ENCODE data around the gene CFAP92. TPM values are rescaled to one million over a fixed set of nuclear protein-coding genes. Genes with fewer than 3 reads are reported as not detected.

Gene CFAP92
- total and polyA plus RNA-seq, 2 donors (not counting 1 experiment from before 2014, with no cell fraction given), result not detected

DNA sequence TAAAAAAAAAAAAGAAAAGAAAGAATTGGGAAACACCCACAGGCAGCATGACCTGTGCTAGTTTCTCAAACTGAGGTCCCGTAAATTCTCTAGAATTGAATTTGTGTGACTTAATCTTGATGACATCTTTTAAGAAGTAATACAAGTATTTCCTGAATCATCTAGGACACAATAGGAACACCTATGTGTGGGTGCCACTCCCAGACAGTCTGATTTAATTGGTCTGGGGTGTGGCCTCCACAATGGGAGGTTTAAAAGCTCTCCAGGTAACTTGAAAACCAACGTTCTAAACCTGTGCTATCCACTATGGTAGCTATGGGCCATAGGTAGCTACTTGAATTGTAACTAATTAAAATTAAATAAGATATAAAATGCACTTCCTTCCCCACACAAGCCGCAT lies 28.1 kb downstream of the CFAP92 start:
- no peak for TF ChIP-seq EZH2 (IDR thresholded peaks at IDR 0.05; ENCODE audit: borderline replicate concordance, insufficient read depth, low read depth, low read length, poor library complexity, severe bottlenecking)
- TF ChIP-seq, protein P1, sequence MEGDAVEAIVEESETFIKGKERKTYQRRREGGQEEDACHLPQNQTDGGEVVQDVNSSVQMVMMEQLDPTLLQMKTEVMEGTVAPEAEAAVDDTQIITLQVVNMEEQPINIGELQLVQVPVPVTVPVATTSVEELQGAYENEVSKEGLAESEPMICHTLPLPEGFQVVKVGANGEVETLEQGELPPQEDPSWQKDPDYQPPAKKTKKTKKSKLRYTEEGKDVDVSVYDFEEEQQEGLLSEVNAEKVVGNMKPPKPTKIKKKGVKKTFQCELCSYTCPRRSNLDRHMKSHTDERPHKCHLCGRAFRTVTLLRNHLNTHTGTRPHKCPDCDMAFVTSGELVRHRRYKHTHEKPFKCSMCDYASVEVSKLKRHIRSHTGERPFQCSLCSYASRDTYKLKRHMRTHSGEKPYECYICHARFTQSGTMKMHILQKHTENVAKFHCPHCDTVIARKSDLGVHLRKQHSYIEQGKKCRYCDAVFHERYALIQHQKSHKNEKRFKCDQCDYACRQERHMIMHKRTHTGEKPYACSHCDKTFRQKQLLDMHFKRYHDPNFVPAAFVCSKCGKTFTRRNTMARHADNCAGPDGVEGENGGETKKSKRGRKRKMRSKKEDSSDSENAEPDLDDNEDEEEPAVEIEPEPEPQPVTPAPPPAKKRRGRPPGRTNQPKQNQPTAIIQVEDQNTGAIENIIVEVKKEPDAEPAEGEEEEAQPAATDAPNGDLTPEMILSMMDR (IDR thresholded peaks at IDR 0.05), result no peak
- Histone ChIP-seq H3K27me3 (replicated peaks in 1 of 4; ENCODE audit: control extremely low read depth in 1 of 4, control insufficient read depth in 3 of 4, insufficient read depth in 4 of 4, low read length in 3 of 4) (no peaks in the 10 kb centered on the region), H3K4me2 (replicated peaks; ENCODE audit: low read depth, low read length, poor library complexity, severe bottlenecking) (no peak overlapping the region), H3K79me2 (ENCODE audit: control insufficient read depth, insufficient read depth, low read length) (no peaks in the 10 kb centered on the region), H3K9me3 (ENCODE audit: control extremely low read depth in 1 of 3, control insufficient read depth in 2 of 3, insufficient read depth in 1 of 3, low read length in 2 of 3) (no peaks in the 10 kb centered on the region), H3K9ac (ENCODE audit: low read length) (no peak overlapping the region), H3K4me1 (ENCODE audit: control insufficient read depth in 2 of 2, insufficient read depth in 2 of 2, low read length in 2 of 2) (peaks cover 0 to 5% of the 10 kb centered on the region in 2 donors), H3K4me3 (ENCODE audit: control extremely low read depth in 1 of 5, extremely low read depth in 1 of 5, insufficient read depth in 1 of 5, low read depth in 2 of 5, low read length in 4 of 5) (no peak overlapping the region), H4K20me1 (ENCODE audit: control insufficient read depth, insufficient read depth, low read length, poor library complexity, severe bottlenecking) (no peaks in the 10 kb centered on the region), H2AFZ (ENCODE audit: insufficient read depth, low read depth, low read length, poor library complexity, severe bottlenecking) (no peak overlapping the region), H3K27ac (ENCODE audit: low read length in 2 of 2) (no peak overlapping the region), H3K36me3 (replicated peaks in 1 of 2; ENCODE audit: control extremely low read depth in 1 of 2, control insufficient read depth in 1 of 2, extremely low read depth in 1 of 2, insufficient read depth in 2 of 2, low read length in 1 of 2) (no peaks in the 10 kb centered on the region)
- ChIA-PET CTCF (interaction anchor here (0.6 to 6.4 kb wide), 5 partner anchors 51 to 284 kb away, joined by 3 to 92 read pairs (median 3); partner anchors contain the start of gene COPG1), POLR2A (no interaction called here)
- Mint-ChIP-seq H3K27ac (no peak overlapping the region), H3K4me1 (no peaks in the 10 kb centered on the region), H3K9me3 (ENCODE audit: insufficient read depth) (no peaks in the 10 kb centered on the region), H3K27me3 (peaks cover 4% of the 10 kb centered on the region), H3K4me3 (no peak overlapping the region)
- 80% methylated on average over 1 of the region's 3 CpGs for WGBS (ENCODE audit: insufficient coverage)
- no peak for DNase-seq
- intact Hi-C loops (cut with micrococcal nuclease), result no loop called here
- ATAC-seq (ENCODE audit: low read depth), result no peak

DNA sequence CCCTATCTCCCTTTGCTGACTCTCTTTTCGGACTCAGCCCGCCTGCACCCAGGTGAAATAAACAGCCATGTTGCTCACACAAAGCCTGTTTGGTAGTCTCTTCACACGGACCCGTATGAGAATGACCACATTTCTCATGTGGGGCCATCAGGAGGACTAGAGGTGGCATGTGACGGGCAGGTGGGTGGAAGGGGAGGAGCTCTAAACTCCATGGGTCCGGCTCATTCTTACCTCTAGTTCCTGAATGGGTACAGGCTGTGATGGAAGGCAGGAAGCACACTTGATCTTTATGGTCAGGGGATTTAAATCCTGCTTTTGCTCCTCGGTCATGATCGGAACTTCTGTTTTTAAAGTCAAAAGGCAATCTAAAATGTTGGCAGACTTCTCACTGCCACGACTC lies 28.6 kb downstream of the CFAP92 start:
- DNase-seq (no peak), ATAC-seq (ENCODE audit: low read depth) (no peak)
- H3K27ac ChIP-seq (ENCODE audit: low read length in 2 of 2), result no peak overlapping the region
- H3K4me3 Mint-ChIP-seq, result no peak overlapping the region
- no peak overlapping the region for H2AFZ ChIP-seq (ENCODE audit: insufficient read depth, low read depth, low read length, poor library complexity, severe bottlenecking)
- H4K20me1 ChIP-seq (ENCODE audit: control insufficient read depth, insufficient read depth, low read length, poor library complexity, severe bottlenecking), result no peaks in the 10 kb centered on the region
- POLR2A ChIA-PET, result no interaction called here
- no peaks in the 10 kb centered on the region for H3K36me3 ChIP-seq (replicated peaks in 1 of 2; ENCODE audit: control extremely low read depth in 1 of 2, control insufficient read depth in 1 of 2, extremely low read depth in 1 of 2, insufficient read depth in 2 of 2, low read length in 1 of 2)
- no peaks in the 10 kb centered on the region for H3K4me1 Mint-ChIP-seq
- H3K9ac ChIP-seq (ENCODE audit: low read length), result no peak overlapping the region
- H3K9me3 ChIP-seq (ENCODE audit: control extremely low read depth in 1 of 3, control insufficient read depth in 2 of 3, insufficient read depth in 1 of 3, low read length in 2 of 3), result no peaks in the 10 kb centered on the region
- WGBS (ENCODE audit: insufficient coverage), result 90% methylated on average over 5 of the region's 9 CpGs
- H3K4me3 ChIP-seq (ENCODE audit: control extremely low read depth in 1 of 5, extremely low read depth in 1 of 5, insufficient read depth in 1 of 5, low read depth in 2 of 5, low read length in 4 of 5), result no peak overlapping the region
- TF ChIP-seq, protein P1 (IDR thresholded peaks at IDR 0.05), result no peak
- no peak for TF ChIP-seq EZH2 (IDR thresholded peaks at IDR 0.05; ENCODE audit: borderline replicate concordance, insufficient read depth, low read depth, low read length, poor library complexity, severe bottlenecking)
- H3K79me2 ChIP-seq (ENCODE audit: control insufficient read depth, insufficient read depth, low read length), result no peaks in the 10 kb centered on the region
- peaks cover 0 to 3% of the 10 kb centered on the region in 2 donors for H3K4me1 ChIP-seq (ENCODE audit: control insufficient read depth in 2 of 2, insufficient read depth in 2 of 2, low read length in 2 of 2)
- intact Hi-C loops (cut with micrococcal nuclease), result no loop called here
- H3K4me2 ChIP-seq (replicated peaks; ENCODE audit: low read depth, low read length, poor library complexity, severe bottlenecking), result no peak overlapping the region
- no peak overlapping the region for H3K27ac Mint-ChIP-seq
- H3K27me3 ChIP-seq (replicated peaks in 1 of 4; ENCODE audit: control extremely low read depth in 1 of 4, control insufficient read depth in 3 of 4, insufficient read depth in 4 of 4, low read length in 3 of 4), result no peaks in the 10 kb centered on the region
- no peaks in the 10 kb centered on the region for H3K9me3 Mint-ChIP-seq (ENCODE audit: insufficient read depth)
- peaks cover 6% of the 10 kb centered on the region for H3K27me3 Mint-ChIP-seq
- CTCF ChIA-PET, result interaction anchor here (0.5 to 1.1 kb wide), 2 partner anchors 23 to 284 kb away, joined by 3 read pairs; partner anchors contain the start of gene COPG1

Data from B cell (primary cell).